K562 (cell line): Measurements from ENCODE around the gene FAAP100. TPM values are rescaled to one million over a fixed set of nuclear protein-coding genes. Genes with fewer than 3 reads are reported as not detected.
A peak's percentile ranks its signal among the peaks of the same experiment; 100 is the strongest.

Experiments
- ATAC-seq: fragments of 200-7000 bp; cut with Tn5 transposase; 3 replicates; pipeline ENCODE4 v1.9.1; 2020; ENCODE audit warnings: moderate library complexity
- BruUV-seq: library from RNA; stranded (reverse); fragments of 400-500 nt; replicated peaks from 2 replicates; lab custom pipeline; 2021; lab: Mats Ljungman, UMichigan
- CTCF ChIA-PET: fragments of 300-600 bp; formaldehyde crosslinking; extraction: SDS; loops from one replicate; lab custom pipeline; 2021; ENCODE audit warnings: low intra/inter-chr PET ratio; lab: Yijun Ruan, JAX
- POLR2A ChIA-PET: fragments of 300-600, 350-650 bp; sonication (Branson Sonifier 250); formaldehyde crosslinking; extraction: SDS; loops from one replicate; lab custom pipeline; 2021; ENCODE audit warnings: antibody characterized with exemption, inconsistent platforms; lab: Yijun Ruan, JAX
- DNase-seq, 4 experiments: peaks; one replicate each; pipeline versions ENCODE4 v3.0.0 to v3.0.0-alpha.2; 2011 to 2018; ENCODE audit warnings: low spot score in 3 of 4, mixed read lengths in 3 of 4; ENCODE audit errors: extremely low read depth in 1 of 4
- FAIRE-seq: peaks from 2 replicates; lab custom pipeline; 2011; peaks lifted over from hg19 to GRCh38; lab: Jason Lieb, UNC
- H2AFZ ChIP-seq: 2 replicates; pipeline ENCODE4 v1.6.0; 2011; ENCODE audit warnings: low read depth, low read length, control low read depth, inconsistent platforms
- H3K27ac ChIP-seq: fragments of 200-600 bp; 3 replicates; pipeline ENCODE4 v1.8.0; 2011; ENCODE audit warnings: low read depth, mild to moderate bottlenecking, control low read depth, inconsistent platforms, low read length, moderate library complexity, mixed read lengths; ENCODE audit errors: extremely low read depth
- H3K27me3 ChIP-seq, 2 experiments: fragments of 300-600 bp in 1 of 2; 2 replicates in 1 of 2; 3 replicates in 1 of 2; pipeline versions ENCODE4 v1.6.0 to v1.8.0; 2011; ENCODE audit warnings: inconsistent platforms in 2 of 2, low read length in 2 of 2, mild to moderate bottlenecking in 1 of 2, mixed read lengths in 1 of 2, moderate library complexity in 1 of 2; ENCODE audit not compliant: control insufficient read depth in 2 of 2, insufficient read depth in 2 of 2
- H3K36me3 ChIP-seq: fragments of 300-600 bp; 3 replicates; pipeline ENCODE4 v1.8.0; 2011; ENCODE audit warnings: mild to moderate bottlenecking, low read length, inconsistent platforms; ENCODE audit not compliant: control insufficient read depth, insufficient read depth
- H3K4me1 ChIP-seq, 2 experiments: fragments of 200-600 bp in 1 of 2; replicated peaks in 1 of 2; 2 replicates in 1 of 2; 3 replicates in 1 of 2; pipeline versions ENCODE4 v1.5.1 to v1.8.0; 2011; ENCODE audit warnings: inconsistent platforms in 2 of 2, low read length in 2 of 2, mild to moderate bottlenecking in 1 of 2, mixed read lengths in 1 of 2, moderate library complexity in 1 of 2; ENCODE audit not compliant: control insufficient read depth in 2 of 2, insufficient read depth in 2 of 2
- H3K4me2 ChIP-seq: 2 replicates; pipeline ENCODE4 v1.6.1; 2011; ENCODE audit warnings: low read length, control low read depth, inconsistent platforms, mixed read lengths; ENCODE audit not compliant: insufficient read depth
- H3K4me3 ChIP-seq: fragments of 200-600 bp; sonication (generic), shearing (Covaris generic); 2 replicates; pipeline ENCODE4 v1.5.1; 2016; ENCODE audit warnings: control low read depth, inconsistent platforms
- H3K79me2 ChIP-seq: fragments of 200-600 bp; 3 replicates; pipeline ENCODE4 v1.8.0; 2011; ENCODE audit warnings: low read length, inconsistent platforms; ENCODE audit not compliant: control insufficient read depth, insufficient read depth
- H3K9ac ChIP-seq, 2 experiments: 2 replicates each; pipeline versions ENCODE4 v1.6.0 to v1.6.1; 2011; ENCODE audit warnings: low read depth in 2 of 2, low read length in 2 of 2, control low read depth in 1 of 2, inconsistent platforms in 1 of 2, mild to moderate bottlenecking in 1 of 2, mixed read lengths in 1 of 2; ENCODE audit not compliant: insufficient read depth in 1 of 2
- H3K9me1 ChIP-seq: one replicate; pipeline ENCODE4 v1.6.0; 2011; ENCODE audit warnings: inconsistent platforms, mild to moderate bottlenecking, low read length, moderate library complexity; ENCODE audit not compliant: control insufficient read depth, insufficient read depth
- H3K9me3 ChIP-seq: replicated peaks from 2 replicates; pipeline ENCODE4 v1.5.1; 2011; ENCODE audit warnings: low read depth, low read length, inconsistent platforms; ENCODE audit not compliant: control insufficient read depth, insufficient read depth
- H4K20me1 ChIP-seq: replicated peaks from 2 replicates; pipeline ENCODE4 v1.6.1; 2011; ENCODE audit warnings: low read length, inconsistent platforms, mixed read lengths; ENCODE audit not compliant: control insufficient read depth, insufficient read depth
- EP400 ChIP-seq: fragments of 450-650 bp; IDR thresholded peaks from 2 replicates; pipeline ENCODE4 v1.6.1; 2017; ENCODE audit warnings: antibody characterized with exemption, mild to moderate bottlenecking, moderate library complexity
- GTF2A2 ChIP-seq: IDR thresholded peaks from 2 replicates; pipeline ENCODE4 v1.6.1; 2016; ENCODE audit warnings: mild to moderate bottlenecking, missing genetic modification characterization, missing compliant biosample characterization
- HINFP ChIP-seq: fragments of 450-650 bp; conservative IDR thresholded peaks from 2 replicates; pipeline ENCODE4 v1.6.1; 2016; ENCODE audit warnings: missing genetic modification characterization, low read depth, mild to moderate bottlenecking, control low read depth, missing compliant biosample characterization
- PHF8 ChIP-seq: fragments of 200-600 bp; sonication (generic); IDR thresholded peaks from 2 replicates; pipeline ENCODE4 v1.6.1; 2012; ENCODE audit warnings: mixed run types, mild to moderate bottlenecking, inconsistent platforms, low read length, moderate library complexity, borderline replicate concordance
- POLR3G ChIP-seq: IDR thresholded peaks from 2 replicates; pipeline ENCODE4 v1.6.1; 2011; ENCODE audit not compliant: insufficient read length, insufficient replicate concordance; ENCODE audit errors: extremely low read depth
- SNRNP70 ChIP-seq: fragments of 200-400 bp; formaldehyde crosslinking; optimal IDR thresholded peaks from 2 replicates; pipeline ENCODE3; 2017; ENCODE audit warnings: low read depth, low read length
- ZNF644 ChIP-seq: fragments of 200-800 bp; sonication (Bioruptor generic); IDR thresholded peaks from 2 replicates; pipeline ENCODE4 v1.6.1; 2016; ENCODE audit warnings: low read depth, missing genetic modification characterization, missing compliant biosample characterization
- ZNF785 ChIP-seq: fragments of 250-450 bp; sonication (Bioruptor Pico); IDR thresholded peaks from 2 replicates; pipeline ENCODE4 v1.4.0; 2020; ENCODE audit warnings: mild to moderate bottlenecking
- WGBS: fragments of 100-300 bp; shearing (Covaris generic); methylation state at CpG from one replicate; pipeline ENCODE4 v1.1.6; 2016; ENCODE audit warnings: low coverage, mixed read lengths; ENCODE audit not compliant: insufficient coverage; ENCODE audit errors: missing lambda C conversion rate; 5-methylcytosine and 5-hydroxymethylcytosine counted together
- in situ Hi-C: fragments of 300-500 bp; cut with MboI; formaldehyde crosslinking; loops from 4 replicates; pipeline ENCODE4 v1.15.0; 2018; ENCODE audit warnings: inconsistent platforms, mixed read lengths
- intact Hi-C: fragments of 100-400 bp; cut with micrococcal nuclease; formaldehyde crosslinking; loops from 2 replicates; pipeline ENCODE4 v1.14.2; 2022
- polyA plus RNA-seq, 8 experiments: library from polyadenylated mRNA; depleted of rRNA in 4 of 8; stranded (reverse) in 5 of 8; unstranded in 3 of 8; fragments of >200 nt; fragmentation: Nextera tagmentation in 2 of 8; fragmentation: Illumina TruSeq in 1 of 8; extraction: Ambion mirVana in 2 of 8; extraction: Trizol in 1 of 8; gene quantifications; 2 replicates each; pipeline versions ENCODE4 v1.2.1 to v1.2.3, GENCODE V29; 2011 to 2014; ENCODE audit warnings: inconsistent platforms in 1 of 8, missing spikeins in 1 of 8
- total RNA-seq, 7 experiments: library from RNA; depleted of rRNA in 6 of 7; stranded (reverse); fragments of >200 nt in 6 of 7; fragmentation: Illumina TruSeq in 2 of 7; extraction: Trizol in 2 of 7; gene quantifications; 2 replicates each; pipeline versions ENCODE4 v1.2.1 to v1.2.3, GENCODE V29; 2011 to 2021; ENCODE audit warnings: low replicate concordance in 1 of 7
- TF ChIP-seq, protein P1 (sequence below), 2 experiments: IDR thresholded peaks; 2 replicates each; pipeline ENCODE4 v1.6.1; 2011; ENCODE audit warnings: borderline replicate concordance in 1 of 2, control low read depth in 1 of 2, low read depth in 1 of 2, low read length in 1 of 2, mild to moderate bottlenecking in 1 of 2, mixed read lengths in 1 of 2, moderate library complexity in 1 of 2; ENCODE audit not compliant: insufficient read depth in 1 of 2, insufficient read length in 1 of 2, poor library complexity in 1 of 2, severe bottlenecking in 1 of 2; ENCODE audit errors: extremely low read depth in 1 of 2
- TF ChIP-seq, protein P2 (sequence below): fragments of 450-650 bp; IDR thresholded peaks from 2 replicates; pipeline ENCODE4 v1.6.1; 2018; ENCODE audit not compliant: partially characterized antibody

FAAP100 gene
- total and polyA plus RNA-seq, 9 of the 15 experiments (the other 6 are each of a cell fraction or from before 2014, with no cell fraction given) = 0.31 to 51.2 (median 12.6) TPM

DNA sequence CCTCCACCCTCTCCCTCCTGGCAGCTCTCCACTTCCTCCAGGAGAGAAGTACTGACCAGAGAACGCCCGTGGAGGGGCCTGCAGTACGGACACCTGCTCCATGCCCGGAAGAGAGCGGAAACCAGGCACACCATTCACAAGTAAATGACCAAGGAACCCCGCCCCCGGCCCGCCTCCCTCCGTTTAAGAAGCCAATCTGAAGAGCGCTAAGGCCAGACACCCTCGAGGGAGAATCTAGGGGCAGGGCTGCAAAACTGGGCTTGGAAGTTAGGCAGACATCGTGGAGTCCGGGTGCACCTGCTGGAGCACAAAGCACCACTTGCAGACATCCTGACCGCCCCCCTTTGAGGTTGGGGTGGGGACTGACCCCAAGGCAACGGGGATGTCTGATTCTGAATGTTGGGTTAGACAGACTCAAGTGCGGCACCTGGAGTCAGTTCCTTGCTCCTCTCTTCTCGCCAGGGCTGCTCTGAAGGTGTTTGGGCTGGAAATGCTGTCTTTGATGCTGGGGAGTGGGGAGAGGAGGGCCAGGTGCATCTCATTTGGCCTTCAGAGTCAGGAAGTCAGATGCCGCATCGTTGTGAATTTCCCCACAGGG is 964 bp upstream of the FAAP100 start (continued):
- TF ChIP-seq EP400 = peak; percentile 1
- TF ChIP-seq, protein P1, sequence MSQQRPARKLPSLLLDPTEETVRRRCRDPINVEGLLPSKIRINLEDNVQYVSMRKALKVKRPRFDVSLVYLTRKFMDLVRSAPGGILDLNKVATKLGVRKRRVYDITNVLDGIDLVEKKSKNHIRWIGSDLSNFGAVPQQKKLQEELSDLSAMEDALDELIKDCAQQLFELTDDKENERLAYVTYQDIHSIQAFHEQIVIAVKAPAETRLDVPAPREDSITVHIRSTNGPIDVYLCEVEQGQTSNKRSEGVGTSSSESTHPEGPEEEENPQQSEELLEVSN (IDR thresholded peaks at IDR 0.05; ENCODE audit: borderline replicate concordance in 1 of 2, extremely low read depth in 1 of 2, insufficient read depth in 1 of 2, insufficient read length in 1 of 2, low read depth in 1 of 2, low read length in 1 of 2, poor library complexity in 1 of 2, severe bottlenecking in 1 of 2) = peak in 1 of 2 experiments; percentile 29

- ChIA-PET POLR2A (interaction anchor here (0.6 to 2.4 kb wide), 15 partner anchors 9 to 329 kb away, joined by 3 to 26 read pairs (median 4); partner anchors contain the start of gene ACTG1), CTCF (no interaction called here)
- peak; percentile 66 for ATAC-seq
- Histone ChIP-seq H3K79me2 (peaks cover 37% of the 10 kb centered on the region), H3K9me1 (peaks cover 4% of the 10 kb centered on the region), H3K4me1 (peaks cover 25 to 70% of the 10 kb centered on the region in 2 experiments), H4K20me1 (peaks cover 17% of the 10 kb centered on the region), H3K4me2 (peak overlapping the region; percentile 96), H3K9ac (peak overlapping the region; percentile 89 to 96), H3K36me3 (peaks cover 49% of the 10 kb centered on the region), H3K4me3 (peak overlapping the region; percentile 97), H2AFZ (peak overlapping the region; percentile 96), H3K27me3 (no peaks in the 10 kb centered on the region), H3K9me3 (no peaks in the 10 kb centered on the region), H3K27ac (peak overlapping the region; percentile 90)
- peak; percentile 77 to 86 (median 84) for DNase-seq
- intact Hi-C loops (no loop called here), in situ Hi-C loops (no loop called here)
- BruUV-seq = no TSS peak
- FAIRE-seq = peak; percentile 90
- under 1% methylated on average over 38 of the region's 69 CpGs for WGBS
- TF ChIP-seq ZNF785 = no peak
- TF ChIP-seq GTF2A2 (tag) = no peak
- TF ChIP-seq ZNF644 = no peak
- TF ChIP-seq PHF8 = no peak
- TF ChIP-seq HINFP (tag) = no peak
- no peak for TF ChIP-seq POLR3G
- TF ChIP-seq, protein P2, sequence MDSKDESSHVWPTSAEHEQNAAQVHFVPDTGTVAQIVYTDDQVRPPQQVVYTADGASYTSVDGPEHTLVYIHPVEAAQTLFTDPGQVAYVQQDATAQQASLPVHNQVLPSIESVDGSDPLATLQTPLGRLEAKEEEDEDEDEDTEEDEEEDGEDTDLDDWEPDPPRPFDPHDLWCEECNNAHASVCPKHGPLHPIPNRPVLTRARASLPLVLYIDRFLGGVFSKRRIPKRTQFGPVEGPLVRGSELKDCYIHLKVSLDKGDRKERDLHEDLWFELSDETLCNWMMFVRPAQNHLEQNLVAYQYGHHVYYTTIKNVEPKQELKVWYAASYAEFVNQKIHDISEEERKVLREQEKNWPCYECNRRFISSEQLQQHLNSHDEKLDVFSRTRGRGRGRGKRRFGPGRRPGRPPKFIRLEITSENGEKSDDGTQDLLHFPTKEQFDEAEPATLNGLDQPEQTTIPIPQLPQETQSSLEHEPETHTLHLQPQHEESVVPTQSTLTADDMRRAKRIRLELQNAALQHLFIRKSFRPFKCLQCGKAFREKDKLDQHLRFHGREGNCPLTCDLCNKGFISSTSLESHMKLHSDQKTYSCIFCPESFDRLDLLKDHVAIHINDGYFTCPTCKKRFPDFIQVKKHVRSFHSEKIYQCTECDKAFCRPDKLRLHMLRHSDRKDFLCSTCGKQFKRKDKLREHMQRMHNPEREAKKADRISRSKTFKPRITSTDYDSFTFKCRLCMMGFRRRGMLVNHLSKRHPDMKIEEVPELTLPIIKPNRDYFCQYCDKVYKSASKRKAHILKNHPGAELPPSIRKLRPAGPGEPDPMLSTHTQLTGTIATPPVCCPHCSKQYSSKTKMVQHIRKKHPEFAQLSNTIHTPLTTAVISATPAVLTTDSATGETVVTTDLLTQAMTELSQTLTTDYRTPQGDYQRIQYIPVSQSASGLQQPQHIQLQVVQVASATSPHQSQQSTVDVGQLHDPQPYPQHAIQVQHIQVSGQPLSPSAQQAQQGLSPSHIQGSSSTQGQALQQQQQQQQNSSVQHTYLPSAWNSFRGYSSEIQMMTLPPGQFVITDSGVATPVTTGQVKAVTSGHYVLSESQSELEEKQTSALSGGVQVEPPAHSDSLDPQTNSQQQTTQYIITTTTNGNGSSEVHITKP = no peak
- no peak for TF ChIP-seq SNRNP70
Observed at GRCh38 chr17:81551458-81552243, 502 bp downstream of the FAAP100 start.
